Keratinocyte (primary cell): ENCODE data around the gene OTX2. TPM values are rescaled to one million over a fixed set of nuclear protein-coding genes. Genes with fewer than 3 reads are reported as not detected.

ENCODE experiments used
- DNase-seq: peaks from one replicate; pipeline ENCODE4 v3.0.0-alpha.2; 2011; ENCODE audit warnings: low read depth, missing footprints, low spot score
- FAIRE-seq: peaks from 2 replicates; lab custom pipeline; 2011; peaks lifted over from hg19 to GRCh38; lab: Jason Lieb, UNC
- H2AFZ ChIP-seq: 2 replicates; pipeline ENCODE4 v1.6.0; 2012; ENCODE audit warnings: low read length, control low read depth, inconsistent platforms; ENCODE audit not compliant: control insufficient read depth
- H3K27ac ChIP-seq: 2 replicates; pipeline ENCODE4 v1.5.1; 2011; ENCODE audit warnings: low read length; ENCODE audit not compliant: control insufficient read depth, insufficient read depth
- H3K27me3 ChIP-seq: 3 replicates; pipeline ENCODE4 v1.6.0; 2011; ENCODE audit warnings: low read length; ENCODE audit not compliant: control insufficient read depth, insufficient read depth; ENCODE audit errors: extremely low read depth
- H3K36me3 ChIP-seq, 2 experiments: 2 replicates in 1 of 2; 3 replicates in 1 of 2; pipeline ENCODE4 v1.5.1; 2011; ENCODE audit warnings: low read length in 2 of 2, mild to moderate bottlenecking in 1 of 2; ENCODE audit not compliant: control insufficient read depth in 2 of 2, insufficient read depth in 2 of 2; ENCODE audit errors: extremely low read depth in 1 of 2
- H3K4me1 ChIP-seq: 3 replicates; pipeline ENCODE4 v1.5.1; 2011; ENCODE audit warnings: low read length; ENCODE audit not compliant: control insufficient read depth, insufficient read depth; ENCODE audit errors: extremely low read depth
- H3K4me2 ChIP-seq: 3 replicates; pipeline ENCODE4 v1.6.0; 2011; ENCODE audit warnings: low read depth, low read length; ENCODE audit not compliant: control insufficient read depth, insufficient read depth; ENCODE audit errors: extremely low read depth
- H3K4me3 ChIP-seq, 3 experiments: fragments of 200-600 bp in 1 of 3; sonication (generic) in 1 of 3; 2 replicates in 2 of 3; 3 replicates in 1 of 3; pipeline ENCODE4 v1.5.1; 2011 to 2016; ENCODE audit warnings: low read length in 3 of 3, mild to moderate bottlenecking in 3 of 3, control low read depth in 2 of 3, inconsistent platforms in 1 of 3, low read depth in 1 of 3, mixed read lengths in 1 of 3, mixed run types in 1 of 3, moderate library complexity in 1 of 3; ENCODE audit not compliant: control insufficient read depth in 2 of 3, insufficient read depth in 2 of 3; ENCODE audit errors: extremely low read depth in 1 of 3
- H3K79me2 ChIP-seq: 2 replicates; pipeline ENCODE4 v1.6.0; 2012; ENCODE audit warnings: low read length; ENCODE audit not compliant: control insufficient read depth, insufficient read depth
- H3K9ac ChIP-seq: 3 replicates; pipeline ENCODE4 v1.6.0; 2011; ENCODE audit warnings: low read length; ENCODE audit not compliant: control insufficient read depth, insufficient read depth; ENCODE audit errors: extremely low read depth
- H3K9me1 ChIP-seq: 3 replicates; pipeline ENCODE4 v1.6.0; 2011; ENCODE audit warnings: low read length; ENCODE audit not compliant: control insufficient read depth, insufficient read depth; ENCODE audit errors: extremely low read depth
- H3K9me3 ChIP-seq: 2 replicates; pipeline ENCODE4 v1.5.1; 2012; ENCODE audit warnings: low read depth, low read length; ENCODE audit not compliant: control insufficient read depth
- H4K20me1 ChIP-seq: 3 replicates; pipeline ENCODE4 v1.6.0; 2011; ENCODE audit warnings: low read length; ENCODE audit not compliant: control insufficient read depth, insufficient read depth; ENCODE audit errors: extremely low read depth
- EZH2 ChIP-seq: IDR thresholded peaks from one replicate; pipeline ENCODE4 v1.6.1; 2012; ENCODE audit warnings: inconsistent platforms, mild to moderate bottlenecking, low read length, moderate library complexity
- dilution Hi-C: fragments of 300-500 bp; cut with MboI; formaldehyde crosslinking; loops from one replicate; pipeline ENCODE4 v1.7.0; 2020; ENCODE audit warnings: low sequenced_read_pairs; ENCODE audit not compliant: extremely low pct_ligation_motif_present
- polyA plus RNA-seq, 5 experiments: library from polyadenylated mRNA; depleted of rRNA in 3 of 5; stranded (reverse) in 3 of 5; stranded (forward) in 1 of 5; unstranded in 1 of 5; fragments of >200 nt; gene quantifications; 1 replicate in 1 of 5; 2 replicates in 3 of 5; 3 replicates in 1 of 5; pipeline versions ENCODE4 v1.2.1 to v1.2.3, GENCODE V29; 2011 to 2012; ENCODE audit warnings: missing spikeins in 2 of 5, low read depth in 1 of 5, low replicate concordance in 1 of 5
- TF ChIP-seq, protein P1 (sequence below), 3 experiments: IDR thresholded peaks in 1 of 3; conservative IDR thresholded peaks in 1 of 3; optimal IDR thresholded peaks in 1 of 3; 2 replicates in 2 of 3; 3 replicates in 1 of 3; pipeline versions ENCODE3 to v1.5.1; 2011; ENCODE audit warnings: low read length in 3 of 3, mild to moderate bottlenecking in 3 of 3, moderate library complexity in 2 of 3, control low read depth in 1 of 3, inconsistent platforms in 1 of 3; ENCODE audit not compliant: insufficient read depth in 2 of 3; ENCODE audit errors: extremely low read depth in 1 of 3

OTX2 gene
- polyA plus RNA-seq, 1 donor (not counting 4 experiments of a cell fraction or from before 2014, with no cell fraction given) = not detected

DNA sequence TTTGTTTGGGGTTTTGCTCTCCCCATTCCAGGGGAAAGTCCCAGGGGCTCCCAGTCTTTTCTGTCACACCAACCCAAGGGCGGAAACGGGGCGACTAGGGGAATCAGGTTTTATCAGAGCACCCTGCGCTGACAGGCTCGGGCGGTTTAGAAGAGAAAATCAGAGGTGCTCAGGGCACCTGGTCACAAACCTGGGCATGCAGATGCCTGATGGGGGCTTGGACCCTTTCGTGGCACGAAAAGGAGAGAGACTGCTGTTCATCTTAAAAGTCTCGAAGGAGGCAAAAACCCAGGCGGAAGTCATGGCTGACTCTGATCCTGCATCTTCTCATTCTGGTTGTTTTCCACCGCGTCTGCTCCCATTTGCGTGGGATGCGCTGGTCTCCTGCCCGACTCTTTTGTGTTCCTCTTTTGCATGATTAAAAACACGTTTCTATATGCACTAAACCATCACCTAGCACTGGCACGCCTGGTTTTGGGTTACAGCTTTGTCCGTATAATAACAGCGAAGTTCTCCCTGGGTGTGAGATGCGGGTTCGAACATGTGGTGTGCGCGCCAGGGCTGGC, 13.2 kb downstream of the OTX2 start:
- Histone ChIP-seq H3K4me1 (peaks cover 4% of the 10 kb centered on the region), H3K9me3 (no peaks in the 10 kb centered on the region), H2AFZ (no peak overlapping the region), H3K9me1 (no peaks in the 10 kb centered on the region), H3K4me3 (no peak overlapping the region), H3K79me2 (no peaks in the 10 kb centered on the region), H3K27ac (no peak overlapping the region), H3K27me3 (peaks cover 78% of the 10 kb centered on the region), H3K4me2 (peak overlapping the region; percentile 27), H4K20me1 (no peaks in the 10 kb centered on the region), H3K9ac (no peak overlapping the region), H3K36me3 (no peaks in the 10 kb centered on the region)
- DNase-seq (no peak), FAIRE-seq (no peak)
- dilution Hi-C loops = no loop called here
- peak; percentile 96 for TF ChIP-seq EZH2
- TF ChIP-seq, protein P1, sequence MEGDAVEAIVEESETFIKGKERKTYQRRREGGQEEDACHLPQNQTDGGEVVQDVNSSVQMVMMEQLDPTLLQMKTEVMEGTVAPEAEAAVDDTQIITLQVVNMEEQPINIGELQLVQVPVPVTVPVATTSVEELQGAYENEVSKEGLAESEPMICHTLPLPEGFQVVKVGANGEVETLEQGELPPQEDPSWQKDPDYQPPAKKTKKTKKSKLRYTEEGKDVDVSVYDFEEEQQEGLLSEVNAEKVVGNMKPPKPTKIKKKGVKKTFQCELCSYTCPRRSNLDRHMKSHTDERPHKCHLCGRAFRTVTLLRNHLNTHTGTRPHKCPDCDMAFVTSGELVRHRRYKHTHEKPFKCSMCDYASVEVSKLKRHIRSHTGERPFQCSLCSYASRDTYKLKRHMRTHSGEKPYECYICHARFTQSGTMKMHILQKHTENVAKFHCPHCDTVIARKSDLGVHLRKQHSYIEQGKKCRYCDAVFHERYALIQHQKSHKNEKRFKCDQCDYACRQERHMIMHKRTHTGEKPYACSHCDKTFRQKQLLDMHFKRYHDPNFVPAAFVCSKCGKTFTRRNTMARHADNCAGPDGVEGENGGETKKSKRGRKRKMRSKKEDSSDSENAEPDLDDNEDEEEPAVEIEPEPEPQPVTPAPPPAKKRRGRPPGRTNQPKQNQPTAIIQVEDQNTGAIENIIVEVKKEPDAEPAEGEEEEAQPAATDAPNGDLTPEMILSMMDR (optimal IDR thresholded peaks at IDR 0.05 in 1 of 3, IDR thresholded peaks at IDR 0.05 in 1 of 3, conservative IDR thresholded peaks at IDR 0.05 in 1 of 3; ENCODE audit: extremely low read depth in 1 of 3, insufficient read depth in 2 of 3, low read length in 3 of 3) = no peak

DNA sequence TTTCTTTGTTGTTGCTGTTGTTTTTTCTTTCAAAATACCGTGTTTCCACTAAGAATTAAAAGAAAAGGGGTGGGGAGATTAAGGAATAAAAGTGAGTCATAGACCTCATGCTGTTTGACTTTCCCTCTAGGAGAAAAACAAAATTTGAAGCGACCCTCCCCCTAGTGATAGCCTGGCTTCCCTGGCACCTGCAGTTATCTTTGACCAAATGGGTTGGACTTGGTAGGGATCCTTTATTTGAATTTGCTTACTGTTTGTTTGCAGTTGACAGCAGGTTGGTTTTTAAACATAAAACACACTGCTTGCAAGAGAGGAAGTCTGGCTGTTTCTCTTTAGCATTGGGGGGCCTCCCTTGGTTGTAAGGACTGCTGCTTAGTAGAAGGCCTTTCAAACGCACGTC, 14.0 kb downstream of the OTX2 start:
- Histone ChIP-seq H3K27ac (no peak overlapping the region), H3K36me3 (no peaks in the 10 kb centered on the region), H3K4me2 (no peak overlapping the region), H3K9ac (no peak overlapping the region), H3K79me2 (no peaks in the 10 kb centered on the region), H3K4me1 (peaks cover 4% of the 10 kb centered on the region), H2AFZ (no peak overlapping the region), H4K20me1 (no peaks in the 10 kb centered on the region), H3K9me1 (no peaks in the 10 kb centered on the region), H3K27me3 (peaks cover 70% of the 10 kb centered on the region), H3K4me3 (no peak overlapping the region), H3K9me3 (no peaks in the 10 kb centered on the region)
- dilution Hi-C loops = no loop called here
- FAIRE-seq = no peak
- DNase-seq = no peak
- TF ChIP-seq, protein P1 (optimal IDR thresholded peaks at IDR 0.05 in 1 of 3, IDR thresholded peaks at IDR 0.05 in 1 of 3, conservative IDR thresholded peaks at IDR 0.05 in 1 of 3; ENCODE audit: extremely low read depth in 1 of 3, insufficient read depth in 2 of 3, low read length in 3 of 3) = no peak
